HG03432 (cell line): Measurements from ENCODE around the gene GTF2H1.
A peak's percentile ranks its signal among the peaks of the same experiment; 100 is the strongest.

Experiments
- ATAC-seq: cut with Tn5 transposase; IDR thresholded peaks from one replicate; pipeline ENCODE4 v1.9.1; 2021; ENCODE audit warnings: mild to moderate bottlenecking, moderate library complexity; ENCODE audit not compliant: unreplicated experiment

The GTF2H1 gene

DNA sequence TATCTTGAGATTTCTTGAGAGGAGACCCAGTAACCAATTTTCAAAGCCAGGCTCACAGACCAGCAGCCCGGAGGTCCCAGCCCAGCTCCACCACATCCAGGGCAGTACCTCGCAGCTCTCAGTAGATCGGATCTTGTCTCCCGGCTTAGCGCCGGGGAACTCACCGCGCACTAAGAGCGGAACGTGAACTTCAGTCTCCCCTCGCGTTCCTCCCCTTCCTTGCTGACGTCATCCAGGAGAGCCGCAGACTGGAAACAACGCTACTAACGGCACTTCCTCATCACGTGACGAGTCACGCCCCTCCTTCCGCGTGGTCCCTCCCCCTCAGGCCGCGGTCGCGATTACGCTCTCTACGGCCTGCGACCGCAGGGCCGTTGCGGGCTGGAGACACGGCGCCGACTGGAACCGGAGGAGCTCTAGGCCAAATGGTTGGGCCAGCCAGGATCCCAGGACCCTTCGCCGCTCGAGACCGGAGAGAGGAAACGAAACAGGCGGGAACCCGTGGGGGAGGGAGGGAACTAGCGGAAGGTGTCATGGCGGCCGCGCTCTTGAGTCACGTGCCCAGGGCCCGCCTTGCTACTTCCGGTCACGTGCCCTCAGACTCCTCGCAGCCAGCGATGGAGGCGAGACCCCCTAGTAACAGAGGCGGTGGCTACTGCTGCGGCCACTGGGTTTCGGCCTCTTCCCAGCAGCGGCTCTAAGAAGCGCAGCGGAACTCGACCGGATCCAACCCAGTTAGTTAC is at the start of gene GTF2H1, which contains the start of gene HPS5:
Gene GTF2H1 (plus strand): TSS at position 599 of the 743 bp plus-strand sequence. CDS start 10,508 bp downstream, outside the sequence.
Gene HPS5 (minus strand): TSS at position 172 of the 743 bp plus-strand sequence. CDS start 4,282 bp downstream, outside the sequence.
- ATAC-seq = peak; percentile 90

DNA sequence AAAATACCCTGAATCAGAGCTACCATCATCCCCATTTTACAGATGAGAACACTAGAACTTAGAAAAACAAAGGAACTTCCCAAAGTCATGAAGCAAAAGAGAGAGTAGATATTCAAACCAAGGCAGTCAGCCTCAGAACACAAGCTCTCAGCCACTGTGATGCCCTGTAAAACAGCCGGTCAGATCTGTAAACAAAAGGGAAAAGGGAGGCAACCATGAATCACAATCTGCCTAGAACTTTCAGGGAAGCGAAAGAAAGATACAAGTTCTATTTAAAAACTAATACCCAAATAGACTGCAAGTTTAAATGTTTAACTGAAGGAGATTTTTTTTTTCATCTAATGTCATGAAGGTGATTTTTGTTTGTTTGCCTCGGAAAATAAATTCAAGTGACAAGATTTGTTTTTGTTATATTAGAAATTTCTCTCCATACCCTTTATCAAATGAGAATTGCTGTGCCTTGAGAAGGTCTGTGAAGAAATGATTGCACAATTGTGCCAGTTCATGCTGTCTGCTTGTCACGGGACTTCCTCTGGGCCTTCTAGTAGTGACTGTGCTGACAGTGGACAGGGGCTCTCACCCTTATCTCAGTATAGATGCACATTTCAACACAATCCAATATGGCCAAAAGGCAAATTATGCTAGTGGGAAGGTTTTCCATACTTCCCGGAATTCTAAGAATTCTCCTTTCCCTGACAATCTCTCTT is 44.6 kb upstream of the GTF2H1 start:
- ATAC-seq = no peak

DNA sequence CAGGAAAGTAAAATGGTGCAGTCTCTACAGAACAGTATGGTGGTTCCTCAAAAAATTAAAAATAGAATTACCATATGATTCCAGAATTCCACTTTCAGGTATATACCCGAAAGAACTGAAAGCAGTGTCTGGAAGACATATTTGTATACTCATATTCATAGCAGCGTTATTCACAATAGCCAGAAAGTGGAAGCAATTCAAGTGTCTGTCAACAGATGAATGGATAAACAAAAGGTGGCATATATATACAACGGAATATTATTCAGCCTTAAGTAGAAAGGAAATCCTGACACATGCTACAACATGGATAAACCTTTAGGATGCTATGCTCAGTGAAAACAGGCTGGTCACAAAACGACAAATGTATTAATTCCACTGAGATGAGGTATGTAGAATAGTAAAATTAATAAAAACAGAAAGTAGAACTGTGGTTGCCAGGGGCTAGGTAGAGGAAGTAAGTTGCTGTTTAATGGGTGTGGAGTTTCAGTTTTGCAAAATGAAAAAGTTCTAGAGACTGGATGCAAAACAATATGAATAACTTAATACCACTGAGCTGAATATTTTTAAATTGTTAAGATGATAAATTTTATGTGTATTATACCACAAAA is 41.8 kb upstream of the GTF2H1 start:
- peak; percentile 92 for ATAC-seq

DNA sequence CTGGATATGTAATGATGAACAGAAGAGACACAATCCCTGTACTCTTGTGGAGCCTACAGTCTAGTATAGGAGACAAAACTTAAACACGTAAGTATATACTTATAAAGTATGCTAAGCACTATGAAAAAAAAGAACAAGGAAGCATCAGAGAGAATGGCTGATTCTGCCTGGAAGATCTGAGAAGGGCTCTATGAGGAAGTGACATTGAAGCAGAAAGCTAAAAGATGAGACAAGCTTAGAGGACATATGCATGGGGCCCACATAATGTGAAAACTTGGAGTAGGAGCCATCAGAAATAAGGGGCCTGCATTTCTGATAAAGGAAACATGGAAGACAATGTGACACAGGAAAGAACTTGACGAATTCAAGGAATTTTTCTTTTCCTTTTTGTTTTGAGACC is 39.7 kb upstream of the GTF2H1 start:
- ATAC-seq = no peak

DNA sequence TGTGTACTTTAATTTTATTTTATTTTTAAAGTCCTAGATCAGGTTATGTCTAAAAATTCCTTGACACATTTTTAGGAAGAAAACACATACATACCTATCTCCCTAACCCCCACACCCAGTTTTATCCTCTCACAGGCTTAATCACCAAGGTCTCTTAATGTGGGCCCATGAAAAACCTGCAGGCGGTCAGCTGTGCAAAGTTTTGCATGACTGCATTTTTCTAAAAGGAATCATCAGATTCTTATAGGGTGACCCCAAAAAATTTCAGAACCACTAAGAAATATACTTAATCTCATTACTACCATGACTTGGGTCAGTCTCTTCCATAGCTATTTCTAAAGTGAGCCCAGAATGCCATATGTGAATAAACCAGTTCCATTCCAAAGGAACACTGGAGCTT is 36.5 kb upstream of the GTF2H1 start:
- no peak for ATAC-seq

DNA sequence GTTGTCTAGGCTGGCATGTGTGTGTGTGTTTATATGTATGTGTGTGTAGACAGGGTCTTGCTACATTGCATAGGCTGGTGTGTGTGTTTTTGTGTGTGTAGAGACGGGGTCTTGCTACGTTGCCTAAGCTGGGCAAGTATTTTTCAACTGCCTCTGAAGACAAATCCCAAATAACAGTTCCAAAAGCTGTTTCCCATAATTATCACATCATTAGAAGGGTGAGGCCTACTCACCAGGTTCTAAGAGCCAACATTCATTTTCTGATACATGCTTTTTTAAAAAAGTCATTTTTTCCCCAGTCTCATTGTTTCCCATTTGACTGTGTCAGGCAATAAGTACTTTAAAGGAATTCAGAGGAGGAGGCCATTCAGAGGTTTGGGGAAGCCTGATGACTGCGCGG is 33.5 kb upstream of the GTF2H1 start:
- no peak for ATAC-seq

DNA sequence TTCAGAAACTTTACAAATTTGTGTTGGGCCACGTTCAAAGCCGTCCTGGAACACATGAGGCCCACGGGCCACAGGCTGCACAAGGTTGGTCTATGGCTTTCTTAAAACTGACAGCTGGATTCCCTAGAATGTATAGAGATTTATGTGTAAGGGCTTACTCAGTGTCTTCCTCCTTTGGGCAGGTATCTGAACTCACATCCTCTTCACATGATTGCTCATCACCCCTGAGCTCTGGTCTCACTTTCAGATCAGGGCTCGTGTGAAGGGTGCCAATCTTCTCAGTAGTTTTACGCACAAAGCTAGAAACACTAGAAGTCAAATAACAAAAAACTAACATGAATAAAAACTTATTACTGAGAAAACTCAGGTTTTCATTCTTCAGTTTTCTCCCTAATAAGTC is 27.5 kb upstream of the GTF2H1 start:
- peak; percentile 66 for ATAC-seq

DNA sequence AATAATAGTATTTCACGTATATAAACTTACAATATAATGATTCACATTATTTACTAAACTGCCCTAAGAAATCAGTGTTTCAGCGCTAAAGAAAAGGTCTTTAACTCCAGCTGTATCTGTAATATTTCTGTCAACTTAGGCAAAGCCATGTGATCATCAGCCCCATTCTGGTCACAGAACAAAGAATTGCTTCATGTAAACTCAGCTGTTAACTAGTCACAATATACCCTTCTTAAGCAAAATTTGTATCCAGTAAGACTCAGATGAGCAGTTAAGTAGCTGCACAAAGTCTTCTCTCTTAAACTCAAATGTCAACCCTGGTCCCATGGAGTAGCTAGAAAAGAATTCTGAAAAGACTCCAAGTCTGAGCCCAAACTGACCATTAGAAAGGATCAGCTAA is 27.1 kb upstream of the GTF2H1 start:
- no peak for ATAC-seq

DNA sequence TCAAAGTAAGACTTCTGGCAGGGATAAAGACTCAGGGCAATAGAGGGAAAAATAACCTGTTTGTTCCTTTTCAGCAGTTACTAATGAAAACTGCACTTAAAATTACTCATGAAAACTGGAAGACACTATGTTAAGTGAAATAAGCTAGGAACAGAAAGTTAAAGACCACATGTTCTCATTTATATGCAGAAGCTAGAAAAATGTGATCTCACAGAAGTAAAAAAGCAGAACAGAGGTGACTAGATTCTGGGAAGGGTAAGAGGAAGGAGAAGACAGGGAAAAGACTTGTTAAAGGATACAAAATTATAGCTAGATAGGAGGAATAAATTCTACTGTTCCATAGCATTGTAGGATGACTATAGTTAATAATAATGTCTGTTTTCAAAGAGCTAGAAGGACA is 22.6 kb upstream of the GTF2H1 start:
- no peak for ATAC-seq

DNA sequence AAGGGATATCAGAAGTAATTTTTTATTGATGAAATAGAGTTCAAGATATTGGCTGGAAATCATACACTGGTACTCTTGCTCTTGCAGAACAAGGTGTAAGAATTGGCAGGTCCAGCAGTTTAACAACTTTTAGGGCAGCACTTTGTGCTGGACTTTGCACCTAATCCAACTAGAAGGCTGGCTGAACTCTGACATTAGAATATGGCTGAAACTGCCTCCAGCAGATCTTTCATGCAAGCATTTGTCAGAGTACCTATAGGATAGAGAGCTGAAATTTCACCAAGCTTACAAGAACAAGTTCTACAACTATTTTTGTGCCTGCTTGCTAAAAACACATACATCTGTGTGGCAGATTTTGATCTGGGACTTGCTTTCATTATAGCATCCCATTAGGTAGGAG is 17.6 kb upstream of the GTF2H1 start:
- ATAC-seq = no peak

DNA sequence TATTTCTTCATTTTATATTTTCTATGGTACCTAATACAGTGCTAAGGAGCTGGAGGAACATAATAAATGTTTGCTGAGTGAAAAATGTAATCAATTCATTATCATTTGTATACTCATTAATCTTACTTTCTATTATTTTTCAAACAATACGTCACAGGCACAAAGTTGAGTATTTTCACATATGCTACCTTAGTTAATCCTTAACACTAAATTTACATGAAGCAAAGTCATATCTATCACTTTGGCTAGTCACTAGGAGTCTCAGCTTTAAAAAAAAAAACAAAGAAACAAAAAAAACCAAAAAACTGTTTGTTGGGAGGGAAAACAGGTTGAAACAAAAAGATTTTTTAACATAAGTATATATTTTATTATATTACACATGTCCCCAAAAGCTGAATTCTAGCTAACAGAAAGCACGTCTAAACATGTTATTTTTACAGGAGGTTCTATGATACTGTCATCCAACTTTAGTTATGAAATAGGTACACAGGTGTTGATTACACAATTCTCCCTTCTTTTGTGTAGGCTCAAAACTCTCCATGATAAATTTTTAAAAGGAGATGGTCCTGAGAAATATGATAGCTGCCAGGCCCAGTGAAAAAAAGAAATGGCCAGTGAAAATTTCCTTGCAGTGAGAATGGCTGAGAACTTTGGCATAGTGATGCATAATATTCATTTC is 14.8 kb upstream of the GTF2H1 start:
- ATAC-seq = no peak

DNA sequence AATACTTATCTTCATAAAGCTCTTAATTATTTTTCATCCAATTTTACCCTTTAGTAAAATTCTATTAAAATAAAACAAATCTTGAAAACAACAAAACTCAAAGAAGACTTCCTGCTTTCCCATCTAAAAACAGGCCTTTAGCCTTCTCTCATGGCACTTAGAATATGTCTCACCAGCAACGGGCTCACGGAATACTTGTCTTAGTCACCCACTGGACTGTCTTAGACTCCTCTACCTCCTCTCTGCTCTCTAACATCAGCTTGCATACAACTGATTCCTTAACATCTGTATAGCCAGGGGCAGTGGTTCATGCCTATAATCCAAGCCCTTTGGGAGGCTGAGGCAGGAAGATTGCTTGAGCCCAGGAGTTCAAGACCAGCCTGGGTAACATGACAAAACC is 14.1 kb upstream of the GTF2H1 start:
- ATAC-seq = no peak

DNA sequence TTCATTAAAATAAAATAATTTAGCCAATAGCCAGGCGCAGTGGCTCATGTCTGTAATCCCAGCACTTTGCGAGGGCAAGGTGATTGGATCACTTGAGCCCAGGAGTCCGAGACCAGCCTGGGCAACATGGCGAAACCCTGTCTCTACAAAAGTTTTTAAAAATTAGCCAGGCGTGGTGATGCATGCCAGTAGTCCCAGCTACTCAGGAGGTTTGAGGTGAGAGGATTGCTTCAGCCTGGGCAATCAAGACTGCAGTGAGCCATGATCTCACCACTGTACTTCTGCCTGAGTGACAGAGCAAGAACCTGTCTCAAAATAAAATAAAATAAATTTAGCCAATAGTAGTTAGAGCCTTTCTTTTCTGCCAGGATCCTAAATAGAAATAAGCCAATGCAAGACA is 12.7 kb upstream of the GTF2H1 start:
- ATAC-seq = no peak

DNA sequence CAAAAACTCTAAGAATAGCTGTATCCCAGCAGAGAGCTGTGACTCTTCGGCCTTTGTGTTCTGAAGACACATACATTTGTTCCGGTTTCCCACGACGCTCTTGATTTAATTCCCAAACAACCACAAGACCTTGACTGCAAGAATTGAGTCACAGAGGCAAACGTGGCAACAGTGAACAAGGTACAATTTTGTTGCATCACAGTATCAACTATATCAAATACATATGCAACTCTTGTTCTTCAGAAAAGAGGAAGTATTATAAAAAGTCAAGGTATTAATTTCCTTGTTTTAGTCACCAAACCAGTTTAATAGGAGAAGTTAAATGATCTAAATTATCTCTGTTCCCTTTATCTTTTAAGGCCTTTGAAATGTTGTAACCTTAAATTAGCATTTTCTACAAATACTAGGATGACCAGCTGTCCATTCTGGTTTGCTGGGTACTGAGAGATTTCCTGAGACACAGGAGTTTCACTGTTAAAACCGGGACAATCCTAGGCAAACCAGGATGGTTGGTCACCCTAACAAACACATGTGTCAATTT is 11.5 kb upstream of the GTF2H1 start:
- ATAC-seq = peak; percentile 67

DNA sequence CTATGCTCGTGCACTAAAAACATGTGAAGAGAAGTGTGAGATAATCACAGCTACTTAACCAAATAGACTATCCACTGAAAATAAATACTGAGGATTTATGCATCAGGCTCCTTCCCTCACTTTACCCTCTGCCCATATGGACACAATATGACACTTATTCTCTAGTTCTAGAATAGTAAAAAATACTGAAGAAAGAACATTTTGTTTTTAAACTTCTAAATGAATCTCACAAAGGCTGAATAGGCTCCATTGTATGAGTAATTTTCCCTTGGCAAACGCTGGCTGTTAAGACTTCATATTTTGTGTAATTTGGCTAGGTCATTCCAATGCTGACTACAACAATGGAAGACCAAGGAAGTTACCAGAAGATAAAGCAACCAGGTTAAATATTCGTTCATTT is 10.4 kb upstream of the GTF2H1 start:
- ATAC-seq = no peak

DNA sequence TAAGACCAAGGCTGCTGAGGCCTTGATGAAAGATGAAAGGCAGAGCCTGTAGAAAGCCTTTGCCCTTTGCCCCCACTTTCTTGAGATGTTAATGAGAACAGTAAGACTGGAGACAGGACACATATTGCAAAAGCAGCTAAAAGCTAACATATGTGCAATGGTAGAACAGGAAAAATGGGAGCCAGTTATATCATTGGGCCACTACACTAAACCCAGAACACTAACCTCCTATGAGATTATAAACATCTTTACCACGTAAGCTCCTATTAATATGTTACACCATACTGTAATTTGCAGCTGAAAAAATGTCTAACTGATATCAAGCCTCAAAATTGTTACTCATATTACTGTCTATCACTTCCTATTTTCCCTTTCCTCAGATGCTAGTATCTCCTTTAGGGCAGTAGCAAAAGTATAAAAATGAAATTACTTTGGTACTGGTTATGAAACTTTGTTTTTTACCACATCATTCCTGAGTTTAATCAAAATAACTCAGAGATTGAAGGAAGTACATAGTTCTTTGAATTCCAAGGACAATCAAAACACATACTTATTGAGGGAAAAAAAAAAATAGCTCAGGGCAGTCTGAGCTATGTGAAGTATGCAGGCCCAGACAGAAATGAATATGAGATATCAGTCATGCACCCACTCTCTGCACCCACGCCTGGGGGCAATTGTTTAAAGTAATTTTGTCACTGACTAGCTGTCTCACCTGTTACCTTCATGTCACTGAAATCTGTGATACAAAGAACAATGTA is 9.5 kb upstream of the GTF2H1 start:
- ATAC-seq = no peak

DNA sequence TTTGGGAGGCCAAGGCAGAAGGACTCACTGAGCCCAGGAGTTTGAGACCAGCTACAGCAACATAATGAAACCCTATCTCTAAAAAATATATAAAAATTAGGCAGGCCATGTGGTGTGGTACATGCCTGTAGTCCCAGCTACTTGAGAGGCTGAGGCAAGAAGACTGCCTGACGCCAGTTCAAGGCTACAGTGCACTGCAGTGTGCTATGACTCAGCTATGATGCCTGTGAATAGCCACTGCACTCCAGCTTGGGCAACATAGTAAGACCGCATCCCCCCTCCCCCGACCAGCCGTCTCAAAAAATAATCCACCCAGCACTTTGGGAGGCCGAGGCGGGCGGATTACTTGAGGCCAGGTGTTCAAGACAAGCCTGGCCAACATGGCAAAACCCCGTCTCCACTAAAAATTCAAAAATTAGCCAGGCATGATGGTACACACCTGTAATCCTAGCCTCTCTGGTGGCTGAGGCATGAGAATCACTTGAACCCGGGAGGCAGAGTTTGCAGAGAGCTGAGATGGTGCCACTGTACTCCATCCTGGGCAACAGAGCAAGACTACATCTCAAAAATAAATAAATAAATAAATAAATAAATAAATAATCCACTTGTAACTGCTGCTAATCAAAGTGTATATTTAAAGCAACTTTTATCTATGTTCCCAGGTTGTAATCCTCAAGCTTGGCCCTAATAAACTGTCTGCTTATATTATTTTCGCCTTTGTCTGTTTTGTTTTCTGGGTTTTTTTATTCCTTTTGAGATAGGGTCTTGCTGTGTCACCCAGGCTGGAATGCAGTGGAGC is 8.2 kb upstream of the GTF2H1 start:
- ATAC-seq = no peak

DNA sequence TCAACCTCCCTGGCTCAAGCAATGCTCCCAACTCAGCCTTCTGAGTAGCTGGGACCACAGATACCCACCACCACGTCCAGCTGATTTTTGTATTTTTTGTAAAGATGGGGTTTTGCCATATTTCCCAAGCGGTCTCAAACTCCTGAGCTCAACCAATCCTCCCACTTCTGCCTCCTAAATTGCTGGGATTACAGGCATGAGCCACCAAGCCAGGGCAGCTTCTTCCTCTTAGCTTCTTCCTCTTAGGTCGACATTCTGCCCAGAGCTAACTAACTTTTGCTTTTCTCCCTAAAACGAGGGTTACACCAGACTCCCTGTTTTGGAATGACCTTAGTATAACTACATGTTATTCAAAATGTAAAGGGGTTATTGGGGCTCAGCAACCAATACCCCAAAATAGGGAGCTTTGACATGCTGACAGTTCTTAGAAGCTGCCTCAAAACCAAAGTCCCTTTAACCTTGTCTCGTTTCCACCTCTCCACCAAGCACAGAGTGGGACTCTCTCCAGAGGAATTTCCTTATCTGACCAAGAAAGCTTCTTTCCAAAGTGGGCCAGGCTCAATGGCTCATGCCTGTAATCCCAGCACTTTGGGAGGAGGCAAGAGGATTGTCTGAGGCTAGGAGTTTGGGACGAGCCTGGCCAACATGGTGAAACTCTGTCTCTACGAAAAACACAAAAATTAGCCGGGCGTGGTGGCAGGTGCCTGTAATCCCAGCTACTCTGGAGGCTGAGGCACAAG is 7.4 kb upstream of the GTF2H1 start:
- ATAC-seq = no peak

DNA sequence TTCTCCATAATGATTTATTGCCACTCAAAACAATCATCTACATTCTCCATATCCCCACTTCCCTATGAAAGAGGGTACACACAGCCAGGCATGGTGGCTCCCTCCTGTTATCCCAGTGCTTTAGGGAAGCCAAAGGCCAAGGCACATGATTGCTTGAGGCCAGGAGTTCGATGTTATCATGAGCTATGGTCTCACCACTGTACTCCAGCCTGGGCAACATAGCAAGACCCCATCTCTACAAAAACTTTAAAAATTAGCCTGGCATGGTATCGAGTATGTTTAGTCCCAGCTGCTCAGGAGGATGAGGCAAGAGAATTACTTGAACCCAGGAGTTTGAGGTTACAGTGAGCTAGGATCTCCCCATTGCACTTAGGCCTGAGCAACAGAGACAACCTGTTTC is 6.5 kb upstream of the GTF2H1 start:
- ATAC-seq = no peak
